K562 (cell line): Measurements from ENCODE around the gene SYNGR3. TPM values are rescaled to one million over a fixed set of nuclear protein-coding genes. Genes with fewer than 3 reads are reported as not detected.

Experiments
- BMI1 ChIP-seq: fragments of 150-350 bp; IDR thresholded peaks from 2 replicates; pipeline ENCODE4 v1.6.1; 2014; ENCODE audit warnings: low read length
- BRCA1 ChIP-seq, 2 experiments: fragments of 450-650 bp in 1 of 2; sonication (generic) in 1 of 2; formaldehyde crosslinking in 1 of 2; IDR thresholded peaks; 2 replicates each; pipeline versions ENCODE4 v1.5.0 to v1.6.1; 2017 to 2020; ENCODE audit warnings: mild to moderate bottlenecking in 1 of 2, missing genetic modification reagents in 1 of 2
- DMBX1 ChIP-seq: fragments of 250-450 bp; sonication (Bioruptor Pico); IDR thresholded peaks from 2 replicates; pipeline ENCODE4 v1.8.0; 2022; ENCODE audit warnings: inconsistent platforms, mild to moderate bottlenecking, moderate library complexity, borderline replicate concordance
- FOSL1 ChIP-seq: fragments of 200-800 bp; sonication (Bioruptor generic); conservative IDR thresholded peaks from 2 replicates; pipeline ENCODE4 v1.6.1; 2016; ENCODE audit warnings: missing genetic modification characterization, missing compliant biosample characterization
- GATAD2B ChIP-seq: fragments of 450-650 bp; IDR thresholded peaks from 2 replicates; pipeline ENCODE4 v1.6.1; 2017; ENCODE audit warnings: mild to moderate bottlenecking, borderline replicate concordance
- HMG20B ChIP-seq: fragments of 250-450 bp; sonication (Bioruptor Pico); IDR thresholded peaks from 2 replicates; pipeline ENCODE4 v1.5.0; 2021; ENCODE audit warnings: mild to moderate bottlenecking
- KDM2B ChIP-seq: fragments of 250-450 bp; sonication (Bioruptor Pico); IDR thresholded peaks from 2 replicates; pipeline ENCODE4 v1.8.0; 2021; ENCODE audit warnings: mild to moderate bottlenecking, moderate library complexity
- NELFE ChIP-seq: IDR thresholded peaks from 2 replicates; pipeline ENCODE4 v1.6.1; 2011; ENCODE audit warnings: mild to moderate bottlenecking; ENCODE audit not compliant: insufficient read depth, insufficient read length
- NFE2L1 ChIP-seq: fragments of 450-650 bp; IDR thresholded peaks from 2 replicates; pipeline ENCODE4 v1.6.1; 2016; ENCODE audit warnings: missing genetic modification characterization, low read depth, mild to moderate bottlenecking, missing compliant biosample characterization, moderate library complexity, borderline replicate concordance
- PHF20 ChIP-seq: fragments of 450-650 bp; IDR thresholded peaks from 2 replicates; pipeline ENCODE4 v1.6.1; 2018; ENCODE audit not compliant: partially characterized antibody
- POLR2AphosphoS5 ChIP-seq: IDR thresholded peaks from 2 replicates; pipeline ENCODE4 v1.6.1; 2011; ENCODE audit warnings: mild to moderate bottlenecking, low read depth, low read length, moderate library complexity; ENCODE audit not compliant: control insufficient read depth, insufficient read depth
- PRDM10 ChIP-seq: fragments of 450-650 bp; IDR thresholded peaks from 2 replicates; pipeline ENCODE4 v1.6.1; 2018; ENCODE audit not compliant: partially characterized antibody
- RBBP5 ChIP-seq: fragments of 200-600 bp; sonication (generic); IDR thresholded peaks from 2 replicates; pipeline ENCODE4 v1.6.1; 2012; ENCODE audit warnings: borderline replicate concordance, mild to moderate bottlenecking, low read length, control low read depth, inconsistent platforms; ENCODE audit not compliant: insufficient read depth, poor library complexity, severe bottlenecking
- RCOR1 ChIP-seq, 2 experiments: IDR thresholded peaks; 2 replicates each; pipeline ENCODE4 v1.6.1; 2012; ENCODE audit warnings: low read depth in 2 of 2, low read length in 2 of 2, borderline replicate concordance in 1 of 2, improper control_type of control experiment in 1 of 2
- ZFP91 ChIP-seq: sonication (generic); formaldehyde crosslinking; IDR thresholded peaks from 2 replicates; pipeline ENCODE4 v1.8.0; 2022; ENCODE audit warnings: mild to moderate bottlenecking, missing genetic modification reagents
- ZNF384 ChIP-seq: IDR thresholded peaks from 2 replicates; pipeline ENCODE4 v1.6.1; 2012; ENCODE audit warnings: low read depth, low read length, improper control_type of control experiment
- ZNF449 ChIP-seq: fragments of 250-450 bp; sonication (Bioruptor Pico); IDR thresholded peaks from 2 replicates; pipeline ENCODE4 v1.8.0; 2022; ENCODE audit warnings: moderate library complexity, mild to moderate bottlenecking, inconsistent platforms
- polyA plus RNA-seq, 8 experiments: library from polyadenylated mRNA; depleted of rRNA in 4 of 8; stranded (reverse) in 5 of 8; unstranded in 3 of 8; fragments of >200 nt; fragmentation: Nextera tagmentation in 2 of 8; fragmentation: Illumina TruSeq in 1 of 8; extraction: Ambion mirVana in 2 of 8; extraction: Trizol in 1 of 8; gene quantifications; 2 replicates each; pipeline versions ENCODE4 v1.2.1 to v1.2.3, GENCODE V29; 2011 to 2014; ENCODE audit warnings: inconsistent platforms in 1 of 8, missing spikeins in 1 of 8
- total RNA-seq, 7 experiments: library from RNA; depleted of rRNA in 6 of 7; stranded (reverse); fragments of >200 nt in 6 of 7; fragmentation: Illumina TruSeq in 2 of 7; extraction: Trizol in 2 of 7; gene quantifications; 2 replicates each; pipeline versions ENCODE4 v1.2.1 to v1.2.3, GENCODE V29; 2011 to 2021; ENCODE audit warnings: low replicate concordance in 1 of 7
- TF ChIP-seq, protein P1 (sequence below): fragments of 200-800 bp; sonication (Bioruptor generic); IDR thresholded peaks from 2 replicates; pipeline ENCODE4 v1.6.1; 2017; ENCODE audit warnings: missing genetic modification characterization, missing compliant biosample characterization

SYNGR3 gene
- total and polyA plus RNA-seq, 9 of the 15 experiments (the other 6 are each of a cell fraction or from before 2014, with no cell fraction given) = 3.7 to 69.2 (median 36.3) TPM

DNA sequence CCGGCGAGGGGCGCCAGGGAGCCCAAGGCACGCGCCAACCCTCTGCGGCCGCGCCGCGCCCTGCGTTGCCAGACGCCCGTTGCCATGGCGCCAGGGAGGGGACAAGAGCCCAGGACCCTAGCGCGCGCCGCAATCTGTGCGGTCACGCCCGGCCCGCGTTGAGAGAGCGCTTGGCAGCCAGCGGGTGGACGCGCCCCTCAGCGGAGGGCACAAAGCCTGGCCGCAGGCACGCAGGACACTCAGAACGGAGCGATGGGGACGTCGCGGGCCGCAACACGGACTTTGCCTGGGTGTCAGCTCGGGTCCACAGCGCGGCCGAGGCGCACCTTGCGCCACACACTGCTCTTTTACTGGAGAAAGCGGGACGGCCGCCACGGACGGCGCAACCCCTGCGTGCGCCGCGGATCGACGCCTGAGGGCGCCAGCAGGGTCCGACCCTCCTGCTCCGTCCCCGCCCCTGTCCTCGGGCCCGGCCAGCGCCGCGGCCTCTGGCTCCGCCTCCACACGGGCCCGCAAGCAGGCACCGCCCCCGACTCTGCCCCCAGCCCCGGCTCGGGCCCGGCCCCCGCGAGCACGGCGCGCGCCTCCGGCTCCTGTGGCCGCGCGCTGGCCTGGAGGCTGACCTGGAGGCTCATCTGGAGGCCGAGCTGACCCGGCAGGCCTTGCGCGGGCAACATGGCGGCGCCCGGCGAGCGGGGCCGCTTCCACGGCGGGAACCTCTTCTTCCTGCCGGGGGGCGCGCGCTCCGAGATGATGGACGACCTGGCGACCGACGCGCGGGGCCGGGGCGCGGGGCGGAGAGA, 6.0 kb upstream of the SYNGR3 start, which contains the start of gene GFER (continued):
- TF ChIP-seq PRDM10 (no peak), POLR2AphosphoS5 (peak; percentile 55; the same call in 1 of the 2 replicates), ZNF449 (CRISPR knock-in tag) (no peak), NELFE (no peak), HMG20B (CRISPR knock-in tag) (no peak), RCOR1 (IDR thresholded peaks at IDR 0.05; ENCODE audit: borderline replicate concordance in 1 of 2, low read depth in 2 of 2, low read length in 2 of 2) (peak in 1 of 2 experiments; percentile 3; a peak in 2 of 4 replicates), PHF20 (peak; percentile 31), ZNF384 (no peak), NFE2L1 (tag) (no peak), DMBX1 (CRISPR knock-in tag) (peak; percentile 84), BRCA1 (IDR thresholded peaks at IDR 0.05) (no peak), BRCA1 (CRISPR knock-in tag; IDR thresholded peaks at IDR 0.05) (no peak), GATAD2B (peak; percentile 88), BMI1 (peak; percentile 54; the same call in 1 of the 2 replicates), RBBP5 (peak; percentile 92), ZFP91 (CRISPR knock-in tag) (peak; percentile 57; the same call in 1 of the 2 replicates), KDM2B (peak; percentile 61; the same call in 1 of the 2 replicates), FOSL1 (peak; percentile 53; the same call in 1 of the 2 replicates)
- TF ChIP-seq, protein P1, sequence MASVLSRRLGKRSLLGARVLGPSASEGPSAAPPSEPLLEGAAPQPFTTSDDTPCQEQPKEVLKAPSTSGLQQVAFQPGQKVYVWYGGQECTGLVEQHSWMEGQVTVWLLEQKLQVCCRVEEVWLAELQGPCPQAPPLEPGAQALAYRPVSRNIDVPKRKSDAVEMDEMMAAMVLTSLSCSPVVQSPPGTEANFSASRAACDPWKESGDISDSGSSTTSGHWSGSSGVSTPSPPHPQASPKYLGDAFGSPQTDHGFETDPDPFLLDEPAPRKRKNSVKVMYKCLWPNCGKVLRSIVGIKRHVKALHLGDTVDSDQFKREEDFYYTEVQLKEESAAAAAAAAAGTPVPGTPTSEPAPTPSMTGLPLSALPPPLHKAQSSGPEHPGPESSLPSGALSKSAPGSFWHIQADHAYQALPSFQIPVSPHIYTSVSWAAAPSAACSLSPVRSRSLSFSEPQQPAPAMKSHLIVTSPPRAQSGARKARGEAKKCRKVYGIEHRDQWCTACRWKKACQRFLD (CRISPR knock-in tag) = peak; percentile 93
